ENCODE data around the gene FLOT1.
"Not testable (repeated sequence)": the region's sequence is repeated elsewhere in the genome, so short reads cannot be mapped to it uniquely, and the experiment has no call there.

Gene FLOT1

DNA sequence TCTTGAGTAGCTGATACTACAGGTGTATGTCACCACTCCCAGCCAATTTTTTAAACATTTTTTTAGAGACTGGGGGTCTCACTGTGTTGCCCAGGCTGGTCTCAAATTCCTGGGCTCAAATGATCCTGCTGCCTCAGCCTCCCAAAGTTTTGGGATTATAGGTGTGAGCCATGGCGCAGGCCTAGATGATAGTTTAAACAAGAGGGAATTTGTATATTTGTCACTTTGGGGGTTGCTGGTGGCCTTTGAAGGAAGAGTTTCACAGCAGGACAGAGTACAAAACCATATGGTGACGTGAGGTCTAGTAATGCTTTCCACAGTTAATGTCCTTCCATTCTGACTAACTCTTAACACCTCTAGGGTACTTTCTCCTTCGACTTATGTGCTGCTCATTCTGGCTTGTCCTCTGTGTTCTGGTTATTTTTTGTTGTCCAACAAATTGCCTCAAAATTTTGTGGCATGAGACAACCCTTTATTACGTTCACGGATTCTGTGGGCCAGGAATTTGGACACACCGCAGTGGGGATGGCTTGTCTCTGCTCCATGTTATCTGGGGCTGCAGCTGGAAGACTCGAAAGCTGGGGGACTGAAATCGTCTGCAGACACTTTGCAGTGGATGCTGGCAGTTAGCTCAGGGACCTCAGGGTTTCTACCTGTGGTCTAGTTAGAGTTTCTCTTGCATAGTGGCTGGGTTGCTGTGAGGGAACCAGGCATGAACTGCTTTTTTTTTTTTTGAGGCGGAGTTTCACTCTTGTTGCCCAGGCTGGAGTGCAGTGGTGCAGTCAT is 24.9 kb upstream of the FLOT1 start:
- no peak for DNase-seq

DNA sequence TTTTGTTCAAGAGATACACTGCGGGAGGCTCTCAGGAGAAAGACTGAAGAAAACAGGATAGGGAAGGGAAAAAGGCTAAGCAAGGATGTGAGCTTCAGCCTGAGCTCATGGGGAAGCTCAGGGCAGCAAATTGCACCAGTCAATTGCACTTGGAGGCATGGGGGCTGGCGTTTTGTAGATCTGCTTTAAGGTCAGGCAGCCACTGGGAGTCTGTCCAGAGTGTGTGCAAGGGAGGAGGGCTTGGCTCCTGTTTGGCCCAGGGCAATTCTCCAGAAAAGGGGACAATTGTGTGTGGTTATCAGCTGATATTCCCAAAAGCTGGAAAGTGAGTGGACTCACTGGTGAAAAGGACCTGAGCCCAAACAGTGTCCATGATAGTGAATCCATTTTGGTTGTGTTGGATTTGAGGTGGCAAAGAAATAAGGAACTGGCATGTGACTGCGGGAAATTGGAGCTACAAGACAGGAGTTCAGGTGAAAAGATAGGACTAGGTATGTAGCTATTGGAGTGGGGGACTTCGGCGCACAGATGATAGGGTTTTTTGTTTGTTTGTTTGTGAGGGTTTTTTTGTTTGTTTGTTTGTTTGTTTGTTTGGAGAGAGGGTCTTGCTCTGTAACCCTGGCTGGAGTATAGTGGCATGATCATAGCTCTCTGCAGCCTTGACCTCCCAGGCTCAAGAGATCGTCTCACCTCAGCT is 24.1 kb upstream of the FLOT1 start:
- no peak for DNase-seq

DNA sequence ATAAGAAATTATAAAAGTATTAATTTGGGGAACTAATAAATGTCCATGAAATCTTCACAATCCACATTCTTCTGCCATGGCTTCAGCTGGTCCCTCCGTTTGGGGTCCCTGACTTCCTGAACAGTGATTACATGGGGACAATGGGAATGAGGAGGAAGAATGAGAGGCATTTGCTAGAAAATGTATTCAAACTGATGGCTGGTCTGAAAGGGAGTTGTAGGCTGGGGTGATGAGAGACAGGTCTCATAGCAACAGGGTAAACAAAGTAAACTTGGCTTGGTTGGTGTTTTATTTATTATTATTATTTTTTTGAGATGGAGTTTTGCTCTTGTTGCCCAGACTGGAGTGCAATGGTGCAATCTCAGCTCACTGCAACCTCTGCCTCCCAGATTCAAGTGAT is 23.0 kb upstream of the FLOT1 start:
- not testable (repeated sequence) for DNase-seq

DNA sequence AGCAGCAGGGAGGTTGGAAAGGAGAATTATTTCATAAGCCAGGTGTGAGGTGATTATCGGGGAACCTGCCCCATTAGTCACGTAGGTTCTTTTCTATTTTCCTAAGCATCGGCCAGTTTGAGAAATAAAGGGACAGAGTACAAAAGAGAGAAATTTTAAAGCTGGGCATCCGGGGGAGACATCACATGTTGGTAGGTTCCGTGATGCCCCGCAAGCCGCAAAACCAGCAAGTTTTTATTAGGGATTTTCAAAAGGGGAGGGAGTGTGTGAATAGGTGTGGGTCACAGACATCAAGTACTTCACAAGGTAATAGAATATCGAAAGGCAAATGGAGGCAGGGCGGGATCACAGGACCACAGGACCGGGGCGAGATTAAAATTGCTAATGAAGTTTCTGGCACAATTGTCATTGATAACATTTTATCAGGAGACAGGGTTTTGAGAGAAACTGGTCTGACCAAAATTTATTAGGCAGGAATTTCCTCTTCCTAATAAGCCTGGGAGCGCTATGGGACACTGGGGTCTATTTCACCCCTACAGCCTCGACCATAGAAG is 22.1 kb upstream of the FLOT1 start:
- not testable (repeated sequence) for DNase-seq

DNA sequence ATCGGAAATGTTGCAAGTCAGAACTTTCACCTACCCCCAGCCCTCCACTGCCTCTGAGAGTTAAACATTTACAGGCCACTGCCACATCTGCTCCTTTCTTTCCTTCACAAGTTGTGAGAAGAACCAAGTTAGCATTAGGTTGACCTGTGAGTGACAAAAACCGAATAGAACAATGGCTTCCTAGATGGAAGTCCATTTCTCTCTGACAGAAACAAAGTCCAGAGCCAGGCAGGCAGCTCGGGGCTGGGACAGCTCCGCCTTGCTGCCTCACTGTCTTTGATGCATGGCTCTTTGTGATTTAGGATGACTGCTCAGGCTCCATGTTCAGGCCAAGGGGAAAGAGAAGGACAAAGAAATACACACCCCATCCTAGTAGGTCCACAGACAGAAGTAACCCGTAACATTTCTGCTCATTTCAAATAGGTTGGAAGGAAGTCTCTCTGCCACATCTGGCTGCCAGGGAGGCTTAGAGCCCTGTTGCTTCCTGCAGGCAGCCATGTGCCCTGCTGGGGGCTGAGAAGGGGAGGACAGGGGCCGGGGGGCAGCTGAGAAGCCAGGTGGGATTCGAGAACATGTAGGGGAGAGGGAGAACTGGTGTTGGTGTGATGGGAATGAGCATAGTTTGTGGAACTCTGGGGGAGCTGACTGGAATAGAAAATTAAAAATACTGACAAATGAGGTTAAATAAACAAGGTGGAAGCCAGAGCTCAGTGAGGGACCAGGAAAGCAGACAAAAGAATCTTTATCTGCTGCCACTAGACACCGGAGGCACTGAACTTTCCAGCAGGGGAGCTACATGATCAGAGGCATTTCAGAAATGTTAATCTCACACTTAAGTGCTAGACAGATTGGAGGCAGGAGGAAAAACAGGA is 21.4 kb upstream of the FLOT1 start:
- peak; percentile 73 for DNase-seq

DNA sequence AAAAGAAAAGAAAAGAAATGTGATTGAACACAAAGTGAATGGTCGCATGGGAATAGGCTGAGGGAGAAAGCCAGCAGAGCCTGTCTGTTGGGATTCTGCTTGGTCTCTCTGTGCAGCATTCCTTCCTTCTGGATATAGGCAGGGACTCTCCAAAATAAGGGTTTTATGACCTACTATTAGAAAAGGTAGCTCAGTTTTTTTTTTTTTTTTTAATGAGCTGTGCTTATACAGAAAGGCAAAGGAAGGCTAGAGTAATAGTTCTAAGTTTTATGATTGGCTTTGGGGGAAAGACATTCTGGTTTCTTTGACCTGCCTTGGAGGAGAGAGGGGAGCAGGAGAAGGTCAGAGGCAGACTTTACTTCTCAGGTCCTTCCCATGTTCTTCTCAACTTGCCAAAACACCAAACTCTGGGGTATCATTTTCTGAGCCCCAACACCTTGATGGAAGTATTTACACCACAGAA is 20.7 kb upstream of the FLOT1 start:
- no peak for DNase-seq

DNA sequence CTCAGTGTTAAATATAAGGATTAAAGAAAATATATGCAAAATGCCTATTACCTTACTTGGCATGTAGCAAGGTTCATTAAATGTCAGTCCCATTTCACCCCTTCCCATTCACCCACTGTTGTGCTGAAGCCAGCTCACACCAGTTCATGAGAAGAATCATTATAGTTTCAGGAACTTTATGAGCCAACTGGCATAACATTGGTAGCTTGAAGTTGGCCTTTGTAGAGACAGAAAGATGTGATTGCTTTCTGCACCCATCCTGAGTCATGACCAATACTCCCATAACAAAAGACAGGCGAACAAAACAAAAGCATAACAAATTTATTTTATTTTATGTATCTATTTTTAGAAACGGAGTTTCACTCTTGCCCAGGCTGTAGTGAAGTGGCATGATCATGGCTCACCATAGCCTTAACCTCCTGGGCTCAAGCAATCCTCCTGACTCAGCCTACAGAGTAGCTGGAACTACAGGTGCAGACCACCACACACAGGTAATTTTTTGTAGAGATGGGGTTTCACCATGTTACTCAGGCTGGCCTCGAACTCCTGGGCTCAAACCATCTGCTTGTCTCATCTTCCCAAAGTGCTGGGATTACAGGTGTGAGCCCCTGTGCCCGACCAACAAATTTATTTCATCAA is 19.4 kb upstream of the FLOT1 start:
- DNase-seq = no peak

DNA sequence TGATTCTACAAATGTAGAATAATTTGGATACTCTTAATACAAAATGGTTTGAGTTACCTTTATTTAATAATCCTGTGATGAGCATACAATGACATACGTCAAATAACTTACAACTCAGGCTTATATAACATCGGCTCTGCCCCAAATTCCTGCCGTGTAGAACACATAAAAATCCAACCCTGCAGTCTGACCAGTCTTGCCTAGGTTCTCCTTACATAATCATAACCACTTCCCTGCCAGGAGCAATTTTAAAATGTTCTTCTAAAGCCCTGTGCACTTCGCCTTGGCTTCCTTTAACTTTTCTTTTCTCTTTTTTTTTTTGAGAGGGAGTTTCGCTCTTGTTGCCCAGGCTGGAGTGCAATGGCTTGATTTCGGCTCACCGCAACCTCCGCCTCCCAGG is 18.1 kb upstream of the FLOT1 start:
- no peak for DNase-seq

DNA sequence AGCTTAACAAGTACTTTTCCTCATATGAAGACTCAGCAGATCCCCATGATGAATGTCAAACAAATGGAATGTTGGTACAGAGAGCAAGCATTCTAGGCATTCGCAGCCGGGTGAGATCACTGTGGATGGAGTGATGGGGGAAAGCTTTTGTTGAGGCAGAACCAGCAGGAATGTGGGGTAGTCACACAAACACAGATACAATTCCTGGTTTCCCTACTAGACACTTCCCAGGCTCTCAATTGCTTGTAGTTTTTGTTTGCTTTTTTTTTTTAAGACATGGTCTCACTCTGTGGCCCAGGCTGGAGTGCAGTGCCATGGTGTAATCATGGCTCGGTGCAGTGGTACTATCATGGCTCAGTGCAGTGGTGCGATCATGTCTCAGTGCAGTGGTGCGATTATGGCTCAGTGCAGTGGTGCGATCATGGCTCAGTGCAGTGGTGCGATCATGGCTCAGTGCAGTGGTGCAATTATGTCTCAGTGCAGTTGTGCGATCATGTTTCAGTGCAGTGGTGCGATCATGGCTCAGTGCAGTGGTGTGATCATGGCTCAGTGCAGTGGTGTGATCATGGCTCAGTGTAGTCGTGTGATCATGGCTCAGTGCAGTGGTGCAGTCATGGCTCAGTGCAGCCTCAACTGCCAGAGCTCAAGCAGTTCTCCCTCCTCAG is 17.2 kb upstream of the FLOT1 start:
- peak; percentile 98 for DNase-seq

DNA sequence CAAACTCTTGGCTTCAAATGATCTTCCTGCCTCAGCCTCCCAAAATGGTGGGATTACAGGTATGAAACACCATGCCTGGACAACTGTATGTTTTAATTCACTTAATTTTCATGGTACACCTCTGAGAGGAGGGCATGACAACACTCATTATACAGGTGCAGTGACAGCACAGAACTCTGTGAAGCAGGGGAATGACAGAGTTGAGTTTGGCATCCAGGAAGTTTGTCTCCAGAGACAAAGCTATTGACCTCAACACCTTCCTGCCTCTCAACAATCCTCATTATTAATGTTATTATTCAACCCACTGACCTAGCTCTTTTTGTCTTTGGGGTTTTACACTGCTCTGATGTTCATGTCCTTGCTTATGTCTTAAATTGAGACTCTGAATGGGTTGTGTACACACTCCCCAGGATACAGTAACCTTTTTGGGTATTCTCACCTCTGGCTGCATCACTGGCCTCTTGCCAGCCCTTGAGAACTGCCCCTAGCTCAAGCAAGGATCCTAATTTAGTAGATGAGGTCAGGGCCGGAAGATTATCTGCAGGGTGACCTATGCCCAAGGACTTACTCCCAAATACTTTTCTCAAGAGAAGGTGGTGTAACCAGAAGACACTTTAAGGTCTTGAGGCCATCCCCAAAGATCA is 14.9 kb upstream of the FLOT1 start:
- DNase-seq = no peak

DNA sequence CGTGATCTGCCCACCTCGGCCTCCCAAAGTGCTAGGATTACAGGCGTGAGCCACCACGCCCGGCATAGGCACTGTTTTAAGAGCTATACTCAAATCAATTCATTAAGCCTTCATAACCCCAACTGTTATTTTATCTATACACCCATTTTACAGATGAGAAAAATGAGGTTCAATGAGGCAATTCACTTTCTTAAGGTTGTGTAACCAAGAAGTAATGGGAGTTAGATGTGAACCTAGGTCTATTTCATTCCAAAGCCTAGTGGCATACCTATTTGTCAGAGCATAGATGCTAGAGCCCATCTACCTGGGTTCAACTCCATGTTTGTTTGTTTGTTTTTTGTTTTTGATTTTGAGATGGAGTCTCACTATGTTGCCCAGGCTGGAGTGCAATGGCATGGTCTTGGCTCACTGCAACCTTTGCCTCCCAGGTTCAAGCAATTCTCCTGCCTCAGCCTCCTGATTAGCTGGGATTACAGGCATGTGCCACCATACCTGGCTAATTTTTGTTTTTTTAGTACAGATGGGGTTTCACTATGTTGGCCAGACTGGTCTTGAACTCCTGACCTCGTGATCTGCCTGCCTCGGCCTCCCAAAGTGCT is 14.0 kb upstream of the FLOT1 start:
- not testable (repeated sequence) for DNase-seq

DNA sequence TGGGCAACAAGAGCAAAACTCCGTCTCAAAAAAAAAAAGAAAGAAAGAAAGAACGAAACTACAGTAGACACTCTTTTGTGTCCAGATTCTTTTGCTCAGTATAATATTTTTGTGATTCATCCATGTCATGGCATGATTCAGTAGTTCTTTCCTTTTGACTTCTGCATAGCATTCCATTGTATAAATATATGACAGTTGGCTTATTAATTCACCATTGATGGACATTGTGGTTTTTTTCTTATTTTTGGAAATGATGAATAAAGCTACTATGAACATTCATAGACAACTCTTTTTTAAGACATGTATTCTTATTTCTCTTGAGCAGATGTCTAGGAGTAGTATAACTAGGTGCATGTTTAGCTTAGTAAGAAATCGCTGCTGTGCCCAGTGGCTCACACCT is 12.1 kb upstream of the FLOT1 start:
- DNase-seq = peak; percentile 89

DNA sequence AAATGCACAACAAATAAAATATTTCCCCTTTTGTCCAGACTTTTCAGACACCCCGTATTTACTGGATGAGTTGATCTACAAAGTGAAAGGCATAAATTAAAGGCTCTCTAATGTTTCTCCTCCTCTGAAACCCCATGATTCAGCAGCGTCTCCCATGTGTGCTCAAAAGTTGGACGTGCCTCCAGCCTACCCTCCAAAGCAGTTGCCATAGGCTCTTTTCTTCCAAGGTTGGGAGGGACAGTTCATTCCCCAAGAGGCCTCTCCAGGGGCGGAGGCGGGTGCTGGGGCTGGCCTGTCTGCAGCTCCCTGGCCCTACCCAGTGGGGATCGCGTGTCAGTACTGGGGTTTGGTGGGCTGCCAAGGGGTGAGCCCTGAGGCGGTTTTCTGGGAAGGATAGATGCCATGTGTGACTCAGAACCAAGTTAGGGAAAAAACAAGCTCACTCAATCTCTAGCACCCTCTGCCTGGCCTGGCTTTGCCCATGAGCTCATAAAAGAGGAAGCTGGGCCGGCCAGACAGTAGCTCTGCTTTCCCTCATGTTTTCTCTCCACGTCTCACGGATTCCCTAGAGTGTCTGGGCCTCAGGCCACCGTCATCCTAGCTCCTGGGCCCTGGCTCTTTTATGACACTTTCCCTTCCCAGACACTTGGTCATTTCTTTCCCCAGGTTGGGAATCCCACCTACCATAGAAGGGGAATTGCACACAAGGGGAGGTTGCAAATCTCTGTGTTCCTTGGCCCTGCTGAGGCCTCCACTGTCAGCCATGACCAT is 9.9 kb upstream of the FLOT1 start:
- peak; percentile 100 for DNase-seq

DNA sequence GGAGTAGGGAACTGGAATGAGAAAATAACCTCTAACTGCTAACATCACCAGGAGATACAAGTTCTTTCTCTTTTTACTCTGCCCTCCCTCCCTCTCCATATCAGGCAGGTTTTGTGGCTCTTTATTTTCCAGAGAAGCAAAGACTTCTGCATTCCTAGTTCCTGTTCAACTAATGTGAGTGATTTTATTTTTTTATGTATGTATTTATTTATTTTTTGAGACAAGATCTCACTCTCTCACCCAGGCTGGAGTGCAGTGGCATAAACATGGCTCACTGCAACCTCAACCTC is 7.8 kb upstream of the FLOT1 start:
- DNase-seq = no peak

DNA sequence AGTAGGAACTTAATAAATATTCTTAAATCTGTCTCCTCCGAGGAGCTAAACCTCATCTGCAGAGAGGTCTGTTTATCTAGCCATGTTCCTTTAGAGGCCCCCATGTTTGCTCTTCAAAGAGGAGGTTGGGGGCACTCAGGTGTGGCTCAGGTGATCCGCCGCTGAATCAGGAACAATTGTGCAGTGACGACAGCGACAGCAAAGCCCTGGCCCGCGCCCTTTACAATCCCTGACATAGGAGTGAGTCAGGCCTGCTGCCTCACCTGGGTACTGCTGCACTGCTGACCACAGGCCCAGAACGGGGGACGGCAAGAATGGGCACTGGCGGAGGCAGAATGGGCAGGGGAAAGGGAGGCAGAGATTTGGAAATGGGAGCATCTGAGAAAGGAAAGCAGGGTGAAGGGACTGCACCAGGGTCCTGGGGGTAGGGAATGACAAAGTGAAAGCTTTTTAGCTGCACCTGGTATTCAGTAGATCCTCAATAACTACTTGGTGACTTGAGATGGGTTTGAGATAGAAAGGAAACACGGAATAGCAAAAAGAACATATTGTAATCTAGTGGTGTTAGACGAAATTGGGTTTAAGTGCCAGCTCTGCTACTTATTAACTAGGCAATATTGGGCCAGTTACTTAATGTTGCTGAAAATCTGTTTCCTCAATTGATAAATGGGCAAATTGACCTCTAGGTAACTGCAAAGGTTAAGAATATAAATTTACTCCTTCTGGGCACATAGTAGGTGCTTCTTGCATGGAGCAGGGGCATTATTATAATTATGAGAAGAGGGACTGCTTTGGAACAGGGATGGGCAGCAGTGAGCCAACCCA is 7.3 kb upstream of the FLOT1 start:
- DNase-seq = no peak

DNA sequence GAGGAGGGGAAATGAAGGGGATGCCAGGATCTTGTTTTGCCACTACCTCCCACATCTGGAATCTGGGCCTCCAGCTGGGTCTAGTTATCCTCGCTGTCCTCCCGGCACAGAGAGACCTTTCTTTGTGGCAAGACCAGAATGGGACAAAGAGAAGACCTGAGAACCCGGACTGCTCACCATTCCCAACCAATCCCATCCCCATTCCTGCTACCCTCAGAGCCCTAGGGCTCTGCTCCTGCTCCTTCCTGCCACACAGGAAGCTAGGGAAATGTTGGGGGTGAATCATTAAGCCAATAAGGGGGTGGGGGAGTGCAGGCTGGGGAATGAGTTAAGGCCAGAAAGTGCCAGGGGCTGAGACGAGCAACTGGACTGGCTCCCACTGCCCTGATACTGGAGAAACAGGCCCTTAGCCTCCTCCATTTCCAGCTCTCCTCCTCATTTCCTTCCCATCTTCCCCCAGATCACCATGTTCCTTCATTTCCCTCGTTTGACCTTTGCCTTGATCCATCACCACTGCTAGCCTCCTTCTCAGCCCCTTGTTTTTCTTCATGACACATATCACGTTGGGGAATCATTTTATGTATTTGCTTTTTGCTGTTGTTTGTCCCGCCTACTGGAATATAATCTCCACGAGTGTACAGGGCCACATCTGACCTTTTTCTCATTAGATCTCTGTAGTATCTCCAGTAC is 6.5 kb upstream of the FLOT1 start:
- no peak for DNase-seq

DNA sequence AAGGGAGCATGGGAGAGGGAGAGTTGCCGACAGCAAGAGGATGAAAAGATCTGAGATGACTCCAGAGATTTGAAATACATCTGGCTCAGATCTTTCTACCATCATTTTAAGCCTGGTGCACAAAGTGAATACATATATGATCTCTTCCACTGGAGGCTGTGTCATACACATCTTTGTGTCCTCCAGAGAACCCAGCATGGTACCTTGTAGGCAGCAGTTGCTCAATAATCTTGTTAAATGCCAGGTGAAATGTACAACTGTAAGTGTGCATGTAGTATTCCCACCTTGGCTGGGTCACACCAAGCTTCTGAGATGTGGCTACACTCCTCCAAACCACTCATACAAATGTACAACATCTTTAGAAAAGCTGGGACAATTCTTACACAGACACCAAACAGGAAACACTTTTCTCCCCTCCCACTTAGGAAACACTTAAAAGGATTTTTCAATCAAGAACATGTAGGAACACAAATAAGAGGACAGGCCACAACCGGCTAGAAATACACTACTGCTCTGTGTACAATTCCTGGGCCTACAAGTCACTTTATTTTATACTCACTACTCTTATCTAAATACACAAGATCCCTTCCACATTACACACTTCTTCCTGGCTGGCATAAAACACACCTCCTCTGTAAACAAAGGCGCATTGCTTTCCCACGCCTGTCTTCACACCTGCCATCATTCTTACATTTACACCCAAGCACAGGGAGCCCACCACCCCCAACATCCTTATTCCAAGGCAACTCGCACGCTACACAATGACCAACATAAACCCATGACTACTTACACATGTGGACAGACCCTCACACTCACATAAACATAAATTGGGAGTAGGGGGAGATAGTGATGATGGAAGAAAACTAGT is 5.6 kb upstream of the FLOT1 start:
- no peak for DNase-seq

DNA sequence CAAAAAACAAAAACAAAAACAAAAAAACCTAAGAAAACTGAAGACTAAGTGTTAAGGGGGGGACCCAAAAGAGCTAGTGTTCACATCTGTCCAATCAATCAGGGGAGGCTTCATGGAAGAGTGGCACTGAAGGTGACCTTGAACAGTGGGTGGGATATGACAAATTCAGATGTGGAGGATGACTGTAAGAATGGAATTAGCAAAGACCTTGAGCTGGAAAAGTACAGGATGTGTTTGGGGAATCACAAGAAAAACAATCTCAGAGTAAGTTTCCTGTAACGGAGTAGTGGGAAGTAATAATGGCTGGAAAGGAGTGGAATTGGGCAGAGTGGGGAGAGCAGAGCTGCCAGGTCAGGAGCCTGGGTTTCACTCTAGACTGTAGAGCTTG is 4.8 kb upstream of the FLOT1 start:
- DNase-seq = no peak
